Activated T-cell treated with anti-CD3 and anti-CD28 coated beads, Interleukin-2, amount 50 U/mL, for 72 hours (primary cell): ENCODE results near the gene ITPKA. TPM values are rescaled to one million over a fixed set of nuclear protein-coding genes. Genes with fewer than 3 reads are reported as not detected.
"Not testable (repeated sequence)": the region's sequence is repeated elsewhere in the genome, so short reads cannot be mapped to it uniquely, and the experiment has no call there.

Experiments
- ATAC-seq, 2 donors: fragments of 150-1000 bp; cut with Tn5 transposase; replicated peaks in 1 of 2; 2 replicates each; pipeline ENCODE4 v1.10.0; 2021; ENCODE audit warnings: moderate library complexity in 2 of 2, mild to moderate bottlenecking in 1 of 2
- DNase-seq, 2 donors: peaks; one replicate each; pipeline ENCODE4 v3.0.0; 2021 to 2022; ENCODE audit warnings: mixed read lengths in 1 of 2
- H3K27ac Mint-ChIP-seq: one replicate; pipeline ENCODE4 v1.8.0; 2022; ENCODE audit warnings: mild to moderate bottlenecking, moderate library complexity, mixed read lengths
- H3K27me3 Mint-ChIP-seq: one replicate; pipeline ENCODE4 v1.8.0; 2022; ENCODE audit warnings: low read depth, mixed read lengths
- H3K36me3 Mint-ChIP-seq, 2 donors: one replicate each; pipeline ENCODE4 v1.8.0; 2022; ENCODE audit warnings: mixed read lengths in 2 of 2, mild to moderate bottlenecking in 1 of 2; ENCODE audit not compliant: insufficient read depth in 2 of 2
- H3K4me1 Mint-ChIP-seq: one replicate; pipeline ENCODE4 v1.8.0; 2022; ENCODE audit warnings: low read depth, mixed read lengths
- H3K4me3 Mint-ChIP-seq, 2 donors: one replicate each; pipeline ENCODE4 v1.8.0; 2022; ENCODE audit warnings: mild to moderate bottlenecking in 2 of 2, mixed read lengths in 2 of 2, moderate library complexity in 2 of 2
- H3K9me3 Mint-ChIP-seq, 2 donors: one replicate each; pipeline ENCODE4 v1.8.0; 2022; ENCODE audit warnings: mixed read lengths in 2 of 2
- total RNA-seq, 2 donors: library from RNA; stranded (reverse); gene quantifications; one replicate each; pipeline ENCODE4 v1.2.3, GENCODE V29; 2022

Gene ITPKA
- total RNA-seq = 10 to 100 TPM; 12.9 to 14.9 TPM

- Mint-ChIP-seq H3K9me3 (peaks cover 0 to 2% of the 10 kb centered on the region in 2 donors), H3K36me3 (peaks cover 1 to 2% of the 10 kb centered on the region in 2 donors), H3K4me1 (peaks cover 47% of the 10 kb centered on the region), H3K27me3 (peaks cover 40% of the 10 kb centered on the region), H3K27ac (peak within 1 kb of the TSS; percentile 87), H3K4me3 (peak within 1 kb of the TSS; percentile 85 to 90)
- DNase-seq (peak; percentile 96), ATAC-seq (peak; percentile 80 to 81)
Measured at GRCh38 chr15:41493205-41493901, at the start of gene ITPKA. Gene ITPKA, plus strand, starts transcription at chr15:41493874. Its CDS starts 54 bp downstream, at chr15:41493928.

GRCh38 chr15:41445399-41445798 is 48.3 kb upstream of the ITPKA start:
- peaks cover 12% of the 10 kb centered on the region for H3K4me1 Mint-ChIP-seq
- DNase-seq (no peak), ATAC-seq (no peak)
- peaks cover 2 to 7% of the 10 kb centered on the region in 2 donors for H3K36me3 Mint-ChIP-seq
- no peaks in the 10 kb centered on the region for H3K9me3 Mint-ChIP-seq
- H3K4me3 Mint-ChIP-seq = no peak overlapping the region
- no peaks in the 10 kb centered on the region for H3K27me3 Mint-ChIP-seq
- H3K27ac Mint-ChIP-seq = no peak overlapping the region

DNA sequence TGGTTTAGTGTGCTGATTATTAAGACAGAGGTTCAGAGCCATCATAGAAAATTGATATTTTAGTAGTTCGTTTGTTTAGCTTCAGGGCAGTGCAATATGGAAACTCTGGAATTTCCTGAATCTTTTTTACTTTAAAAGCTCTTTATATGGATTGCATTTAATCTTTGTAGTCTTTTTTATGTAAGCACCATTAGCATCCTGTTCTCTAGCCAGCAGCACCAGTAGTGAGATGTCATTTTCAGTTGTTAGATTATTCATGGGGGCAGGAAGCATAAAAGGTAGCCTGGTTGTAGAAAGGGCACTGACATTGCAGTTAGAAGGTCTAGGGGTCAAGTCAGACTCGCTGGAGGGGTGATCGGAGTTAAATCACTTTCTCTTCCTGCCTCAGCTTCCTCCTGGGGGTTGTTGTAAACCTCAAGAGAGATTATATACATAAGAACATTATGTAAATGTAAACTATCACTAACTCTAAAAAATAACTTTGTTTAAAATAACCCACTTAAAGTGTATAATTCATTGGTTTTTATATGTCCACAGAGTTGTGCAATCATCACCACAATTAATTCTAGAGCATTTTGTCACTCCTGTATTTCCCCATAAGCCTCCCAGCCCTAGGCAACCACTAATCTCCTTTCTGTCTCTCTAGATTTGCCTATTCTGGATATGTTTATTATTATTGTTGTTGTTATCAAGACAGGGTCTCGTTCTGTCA is 31.4 kb upstream of the ITPKA start:
- Mint-ChIP-seq H3K9me3 (no peaks in the 10 kb centered on the region), H3K36me3 (peaks cover 2 to 18% of the 10 kb centered on the region in 2 donors), H3K27me3 (no peaks in the 10 kb centered on the region), H3K27ac (peak overlapping the region; percentile 58), H3K4me3 (no peak overlapping the region), H3K4me1 (no peaks in the 10 kb centered on the region)
- DNase-seq (no peak), ATAC-seq (no peak)

- Mint-ChIP-seq H3K36me3 (peaks cover 5 to 21% of the 10 kb centered on the region in 2 donors), H3K4me3 (no peak overlapping the region), H3K4me1 (no peaks in the 10 kb centered on the region), H3K9me3 (no peaks in the 10 kb centered on the region), H3K27me3 (no peaks in the 10 kb centered on the region), H3K27ac (no peak overlapping the region)
- ATAC-seq = no peak
- no peak for DNase-seq
Measured at GRCh38 chr15:41464889-41465580, 28.6 kb upstream of the ITPKA start.

- Mint-ChIP-seq H3K27ac (peak overlapping the region; percentile 81), H3K27me3 (no peaks in the 10 kb centered on the region), H3K4me1 (no peaks in the 10 kb centered on the region), H3K36me3 (peaks cover 6 to 28% of the 10 kb centered on the region in 2 donors), H3K4me3 (no peak overlapping the region), H3K9me3 (no peaks in the 10 kb centered on the region)
- ATAC-seq = peak; percentile 62 to 65
- peak in 1 of 2 donors; percentile 46 for DNase-seq
Measured at GRCh38 chr15:41465822-41466421, 27.8 kb upstream of the ITPKA start.

GRCh38 chr15:41466711-41467110 is 27.0 kb upstream of the ITPKA start:
- H3K36me3 Mint-ChIP-seq = peaks cover 6 to 30% of the 10 kb centered on the region in 2 donors
- no peaks in the 10 kb centered on the region for H3K9me3 Mint-ChIP-seq
- no peak overlapping the region for H3K27ac Mint-ChIP-seq
- no peaks in the 10 kb centered on the region for H3K4me1 Mint-ChIP-seq
- ATAC-seq (no peak), DNase-seq (no peak)
- H3K27me3 Mint-ChIP-seq = no peaks in the 10 kb centered on the region
- H3K4me3 Mint-ChIP-seq = no peak overlapping the region

GRCh38 chr15:41469644-41470043 is 24.0 kb upstream of the ITPKA start:
- H3K4me1 Mint-ChIP-seq, H3K27me3 Mint-ChIP-seq, H3K9me3 Mint-ChIP-seq, ATAC-seq, DNase-seq, H3K4me3 Mint-ChIP-seq, H3K27ac Mint-ChIP-seq: not testable (repeated sequence)
- H3K36me3 Mint-ChIP-seq = peaks cover 8 to 36% of the 10 kb centered on the region in 2 donors

GRCh38 chr15:41473418-41473817 is 20.3 kb upstream of the ITPKA start:
- DNase-seq = no peak
- peaks cover 18% of the 10 kb centered on the region for H3K4me1 Mint-ChIP-seq
- H3K27ac Mint-ChIP-seq = no peak overlapping the region
- peaks cover 11 to 32% of the 10 kb centered on the region in 2 donors for H3K36me3 Mint-ChIP-seq
- H3K27me3 Mint-ChIP-seq = no peaks in the 10 kb centered on the region
- H3K4me3 Mint-ChIP-seq = no peak overlapping the region
- no peaks in the 10 kb centered on the region for H3K9me3 Mint-ChIP-seq
- ATAC-seq = no peak

- H3K4me1 Mint-ChIP-seq = peaks cover 28% of the 10 kb centered on the region
- H3K36me3 Mint-ChIP-seq = peaks cover 11 to 32% of the 10 kb centered on the region in 2 donors
- H3K4me3 Mint-ChIP-seq = no peak overlapping the region
- no peak overlapping the region for H3K27ac Mint-ChIP-seq
- ATAC-seq (no peak), DNase-seq (no peak)
- H3K27me3 Mint-ChIP-seq = no peaks in the 10 kb centered on the region
- no peaks in the 10 kb centered on the region for H3K9me3 Mint-ChIP-seq
Measured at GRCh38 chr15:41474436-41474835, 19.2 kb upstream of the ITPKA start.

DNA sequence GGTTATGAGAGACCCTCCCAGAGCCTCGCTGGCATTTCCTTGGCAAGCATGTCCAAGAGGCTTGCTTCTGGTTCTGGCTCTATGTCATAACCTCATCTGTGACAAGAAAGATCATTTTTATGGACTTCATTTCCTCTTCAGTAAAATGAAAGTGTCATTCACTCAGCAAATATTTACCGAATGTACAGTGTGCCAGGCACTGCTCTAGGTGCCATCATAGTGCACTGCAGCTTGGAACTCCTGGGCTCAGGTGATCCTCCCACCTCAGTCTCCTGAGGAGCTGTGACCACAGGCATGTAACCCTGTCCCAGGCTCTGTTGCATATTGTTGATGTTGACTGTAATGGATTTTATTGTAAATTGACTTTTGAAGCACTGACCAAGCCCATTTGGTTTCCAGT is 18.7 kb upstream of the ITPKA start:
- DNase-seq (no peak), ATAC-seq (no peak)
- no peaks in the 10 kb centered on the region for H3K27me3 Mint-ChIP-seq
- H3K36me3 Mint-ChIP-seq = peaks cover 8 to 27% of the 10 kb centered on the region in 2 donors
- H3K4me1 Mint-ChIP-seq = peaks cover 28% of the 10 kb centered on the region
- H3K4me3 Mint-ChIP-seq = no peak overlapping the region
- no peaks in the 10 kb centered on the region for H3K9me3 Mint-ChIP-seq
- no peak overlapping the region for H3K27ac Mint-ChIP-seq

GRCh38 chr15:41476416-41477048 is 17.1 kb upstream of the ITPKA start:
- H3K4me1 Mint-ChIP-seq = peaks cover 34% of the 10 kb centered on the region
- peak; percentile 7 to 39 for ATAC-seq

DNA sequence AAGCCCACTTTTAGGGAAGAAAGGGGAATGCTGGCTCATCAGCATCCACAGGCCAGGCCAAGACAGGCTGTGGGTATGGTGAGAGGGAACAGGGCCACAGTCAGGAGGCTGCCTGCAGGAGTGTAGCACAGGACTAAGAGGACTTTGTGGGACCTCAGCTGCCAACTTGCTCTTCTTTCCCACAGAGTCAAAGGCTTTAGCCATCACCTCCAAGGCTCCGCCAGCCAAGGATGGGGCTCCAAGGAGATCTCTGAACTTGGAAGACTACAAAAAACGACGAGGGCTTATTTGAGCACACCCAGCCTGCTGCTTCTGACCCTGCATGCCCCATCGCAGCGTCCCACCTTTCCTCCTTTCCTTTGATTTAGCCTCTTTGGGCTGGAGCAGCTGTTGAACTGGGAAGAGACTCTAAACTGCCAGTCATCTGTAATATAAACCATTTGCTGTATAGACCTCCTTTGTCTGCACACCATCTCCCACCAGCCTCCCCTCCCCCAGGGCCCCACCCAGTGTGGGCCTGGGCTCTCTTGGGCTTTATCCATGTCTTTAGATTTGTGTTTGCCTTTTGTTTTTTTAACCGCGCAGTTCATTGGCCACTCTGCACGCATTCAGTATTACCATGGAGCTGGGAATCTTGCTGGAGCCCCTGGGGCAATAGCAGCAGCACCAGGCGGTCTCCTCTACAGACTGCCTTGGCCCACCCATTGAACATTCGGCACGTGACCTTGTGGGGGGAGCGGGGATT is 13.1 kb upstream of the ITPKA start:
- no peak for ATAC-seq
- DNase-seq = no peak
- H3K9me3 Mint-ChIP-seq = no peaks in the 10 kb centered on the region
- H3K27ac Mint-ChIP-seq = peak overlapping the region; percentile 25
- H3K27me3 Mint-ChIP-seq = no peaks in the 10 kb centered on the region
- H3K36me3 Mint-ChIP-seq = peaks cover 12 to 19% of the 10 kb centered on the region in 2 donors
- peaks cover 58% of the 10 kb centered on the region for H3K4me1 Mint-ChIP-seq
- H3K4me3 Mint-ChIP-seq = no peak overlapping the region

More at GRCh38 chr15:41476416-41477048, 17.1 kb upstream of the ITPKA start:
- H3K36me3 Mint-ChIP-seq = peaks cover 13 to 29% of the 10 kb centered on the region in 2 donors
- DNase-seq = no peak
- H3K9me3 Mint-ChIP-seq = no peaks in the 10 kb centered on the region
- H3K4me3 Mint-ChIP-seq = no peak overlapping the region
- H3K27ac Mint-ChIP-seq = peak overlapping the region; percentile 85
- H3K27me3 Mint-ChIP-seq = no peaks in the 10 kb centered on the region
